Activated CD4-positive, alpha-beta T cell treated with anti-CD3 and anti-CD28 coated beads, Interleukin-2, amount 10 ng/mL, durations not matched to agents 7 days and 5 days (primary cell): ENCODE results near the gene ANKRD31. TPM values are rescaled to one million over a fixed set of nuclear protein-coding genes. Genes with fewer than 3 reads are reported as not detected.

Experiments used
- CTCF ChIA-PET: fragments of 350-600 bp; sonication (Branson Sonifier 250); formaldehyde crosslinking; loops from one replicate; lab custom pipeline; 2021; ENCODE audit warnings: antibody characterized with exemption; lab: Charles Lee
- POLR2A ChIA-PET: fragments of 350-600 bp; sonication (Branson Sonifier 250); formaldehyde crosslinking; loops from one replicate; lab custom pipeline; 2021; ENCODE audit warnings: antibody characterized with exemption; lab: Charles Lee
- DNase-seq: peaks from one replicate; pipeline ENCODE4 v3.0.0-alpha.2; 2020
- H3K27ac Mint-ChIP-seq: one replicate; pipeline ENCODE4 v1.8.0; 2021; ENCODE audit warnings: mild to moderate bottlenecking, moderate library complexity, mixed read lengths
- H3K27me3 Mint-ChIP-seq: one replicate; pipeline ENCODE4 v1.8.0; 2021; ENCODE audit warnings: mixed read lengths
- H3K36me3 Mint-ChIP-seq: one replicate; pipeline ENCODE4 v1.8.0; 2021; ENCODE audit warnings: low read depth, mixed read lengths
- H3K4me1 Mint-ChIP-seq: one replicate; pipeline ENCODE4 v1.8.0; 2021; ENCODE audit warnings: mixed read lengths
- H3K4me3 Mint-ChIP-seq: one replicate; pipeline ENCODE4 v1.8.0; 2021; ENCODE audit warnings: mild to moderate bottlenecking, moderate library complexity, mixed read lengths
- H3K9me3 Mint-ChIP-seq: one replicate; pipeline ENCODE4 v1.8.0; 2021; ENCODE audit warnings: mixed read lengths
- total RNA-seq, 2 experiments: library from RNA; stranded (reverse); gene quantifications; one replicate each; pipeline ENCODE4 v1.2.3, GENCODE V29; 2021

ANKRD31 gene
- total RNA-seq, 2 experiments from 2014 or later, result 0.17 TPM

DNA sequence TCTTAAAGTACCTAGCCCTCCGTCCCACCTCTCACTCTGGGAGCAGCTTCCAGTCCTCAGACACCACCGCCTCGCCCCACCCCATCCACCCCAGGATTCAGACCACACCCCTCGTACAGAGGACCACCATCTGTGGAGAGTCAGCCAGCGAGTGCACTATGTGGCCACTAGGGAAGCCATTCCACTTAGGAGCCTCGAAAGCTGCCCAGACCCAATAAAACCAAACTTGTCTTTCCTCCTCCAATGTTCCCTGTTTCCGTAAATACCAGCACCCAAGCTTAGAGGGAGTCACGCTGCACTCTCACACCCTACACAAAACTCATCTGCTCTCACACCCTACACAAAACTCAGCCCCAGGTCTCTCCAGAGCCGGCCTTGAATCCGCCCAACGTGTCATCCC, 186.3 kb downstream of the ANKRD31 start:
- ChIA-PET CTCF (interaction anchor here (0.6 to 1.2 kb wide), 9 partner anchors 7 to 361 kb away, joined by 3 to 6 read pairs (median 4); no protein-coding TSS in a partner anchor), POLR2A (no interaction called here)
- Mint-ChIP-seq H3K9me3 (peaks cover 1% of the 10 kb centered on the region), H3K27me3 (peaks cover 8% of the 10 kb centered on the region), H3K4me3 (peak overlapping the region; percentile 2), H3K27ac (peak overlapping the region; percentile 92), H3K4me1 (peaks cover 71% of the 10 kb centered on the region), H3K36me3 (peaks cover 8% of the 10 kb centered on the region)
- DNase-seq, result no peak

DNA sequence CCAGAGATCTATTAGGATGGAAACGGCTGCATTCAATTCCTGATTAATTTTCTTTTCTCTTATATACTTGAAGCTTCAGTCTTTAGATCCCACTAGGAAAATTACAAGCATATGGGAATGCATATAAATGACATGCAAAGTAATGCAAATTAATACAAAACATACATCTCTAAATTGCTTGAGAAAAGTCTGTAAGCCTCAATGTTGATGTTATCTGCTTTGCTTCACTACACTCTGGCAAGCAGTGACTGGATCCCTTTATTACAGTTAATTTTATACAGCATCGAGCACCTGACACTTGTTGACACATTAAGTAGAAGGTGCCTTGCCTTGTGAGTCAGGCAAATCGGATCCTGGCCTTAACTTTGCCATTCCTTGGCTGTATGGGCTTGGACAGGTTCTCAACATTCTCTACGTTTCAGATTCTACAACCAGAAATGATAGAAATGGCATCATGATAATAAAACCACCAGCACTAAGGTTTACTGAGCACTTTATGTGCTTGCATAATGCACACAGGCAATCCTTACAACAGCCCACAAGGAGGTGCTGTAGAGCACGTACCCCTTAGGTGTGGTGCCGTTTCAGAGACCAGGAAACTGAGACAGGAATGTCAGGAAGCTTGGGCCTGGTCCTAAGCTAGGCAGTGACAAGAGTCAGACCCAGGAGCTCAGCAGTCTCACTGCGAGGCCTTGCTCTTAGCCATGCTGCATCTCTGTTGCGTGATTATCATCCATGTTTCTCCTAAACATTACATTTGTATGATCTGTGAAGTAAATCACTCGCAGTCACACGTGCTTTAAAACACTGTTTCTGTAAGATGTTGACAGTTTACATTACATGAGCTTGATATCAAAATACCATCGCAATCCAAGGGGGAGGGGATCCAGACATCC, 187.0 kb downstream of the ANKRD31 start:
- Mint-ChIP-seq H3K36me3 (peaks cover 13% of the 10 kb centered on the region), H3K4me1 (peaks cover 74% of the 10 kb centered on the region), H3K9me3 (peaks cover 4% of the 10 kb centered on the region), H3K27me3 (peaks cover 3% of the 10 kb centered on the region), H3K27ac (peak overlapping the region; percentile 61), H3K4me3 (no peak overlapping the region)
- CTCF ChIA-PET, result interaction anchor here (0.6 to 1.2 kb wide), 10 partner anchors 8 to 362 kb away, joined by 3 to 6 read pairs (median 4); no protein-coding TSS in a partner anchor
- POLR2A ChIA-PET, result no interaction called here
- peak; percentile 74 for DNase-seq

DNA sequence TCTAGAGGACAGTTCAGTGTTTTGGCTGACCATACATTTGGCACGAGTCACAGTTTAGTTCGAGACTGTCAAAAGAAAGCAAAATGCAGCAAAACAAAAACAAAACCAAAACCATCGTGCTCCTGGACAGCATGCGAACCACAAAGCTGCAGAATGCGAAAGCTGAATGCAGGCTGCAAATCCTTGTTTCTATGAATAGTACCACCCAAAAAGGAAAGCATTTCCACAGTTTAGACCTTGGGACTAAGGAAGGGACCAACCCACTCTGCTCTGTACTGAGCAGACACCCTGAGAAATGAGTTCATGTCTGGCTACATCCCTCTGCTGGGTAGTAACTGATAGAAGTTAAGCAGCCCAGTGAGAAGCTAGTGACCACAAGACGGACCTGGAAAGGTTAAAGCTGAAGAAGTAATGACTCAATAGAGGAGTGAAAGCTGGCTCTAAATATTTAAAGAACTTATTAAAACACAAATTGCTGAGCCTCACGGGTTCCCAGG, 188.2 kb downstream of the ANKRD31 start:
- ChIA-PET POLR2A (interaction anchor here (0.5 to 0.6 kb wide), 3 partner anchors 9 to 1101 kb away, joined by 3 to 8 read pairs (median 4); no protein-coding TSS in a partner anchor), CTCF (interaction anchor here (0.7 to 1.5 kb wide), 3 partner anchors 12 to 190 kb away, joined by 3 read pairs; no protein-coding TSS in a partner anchor)
- DNase-seq, result peak; percentile 24
- Mint-ChIP-seq H3K4me1 (peaks cover 70% of the 10 kb centered on the region), H3K27me3 (peaks cover under 1% of the 10 kb centered on the region), H3K36me3 (peaks cover 23% of the 10 kb centered on the region), H3K9me3 (peaks cover 10% of the 10 kb centered on the region), H3K27ac (peak overlapping the region; percentile 27), H3K4me3 (peak overlapping the region; percentile 40)

DNA sequence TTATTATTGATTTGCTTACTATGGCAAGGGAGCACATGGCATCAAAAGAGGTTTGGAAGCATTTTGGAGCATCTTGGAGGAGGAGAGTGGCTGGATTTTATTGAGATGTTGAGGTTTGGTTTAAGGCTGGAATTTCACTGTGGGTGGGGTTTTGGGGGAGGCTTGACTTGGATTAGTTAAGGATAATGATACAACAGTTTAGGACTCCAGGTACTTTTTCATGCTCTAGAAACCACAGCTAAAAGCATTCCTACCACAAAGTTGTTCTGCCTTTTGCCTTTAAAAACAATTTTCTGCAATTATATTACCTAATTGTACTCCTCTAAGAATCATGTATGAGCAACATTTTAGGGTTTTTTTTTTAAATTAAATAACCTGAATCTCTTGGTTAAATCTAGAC, 189.3 kb downstream of the ANKRD31 start:
- peaks cover 27% of the 10 kb centered on the region for H3K36me3 Mint-ChIP-seq
- peaks cover 13% of the 10 kb centered on the region for H3K9me3 Mint-ChIP-seq
- H3K27me3 Mint-ChIP-seq, result peaks cover 2% of the 10 kb centered on the region
- CTCF ChIA-PET, result interaction anchor here (0.6 to 1.0 kb wide), 2 partner anchors 9 to 14 kb away, joined by 3 read pairs; no protein-coding TSS in a partner anchor
- H3K4me1 Mint-ChIP-seq, result peaks cover 70% of the 10 kb centered on the region
- POLR2A ChIA-PET, result no interaction called here
- H3K27ac Mint-ChIP-seq, result no peak overlapping the region
- DNase-seq, result no peak
- no peak overlapping the region for H3K4me3 Mint-ChIP-seq

DNA sequence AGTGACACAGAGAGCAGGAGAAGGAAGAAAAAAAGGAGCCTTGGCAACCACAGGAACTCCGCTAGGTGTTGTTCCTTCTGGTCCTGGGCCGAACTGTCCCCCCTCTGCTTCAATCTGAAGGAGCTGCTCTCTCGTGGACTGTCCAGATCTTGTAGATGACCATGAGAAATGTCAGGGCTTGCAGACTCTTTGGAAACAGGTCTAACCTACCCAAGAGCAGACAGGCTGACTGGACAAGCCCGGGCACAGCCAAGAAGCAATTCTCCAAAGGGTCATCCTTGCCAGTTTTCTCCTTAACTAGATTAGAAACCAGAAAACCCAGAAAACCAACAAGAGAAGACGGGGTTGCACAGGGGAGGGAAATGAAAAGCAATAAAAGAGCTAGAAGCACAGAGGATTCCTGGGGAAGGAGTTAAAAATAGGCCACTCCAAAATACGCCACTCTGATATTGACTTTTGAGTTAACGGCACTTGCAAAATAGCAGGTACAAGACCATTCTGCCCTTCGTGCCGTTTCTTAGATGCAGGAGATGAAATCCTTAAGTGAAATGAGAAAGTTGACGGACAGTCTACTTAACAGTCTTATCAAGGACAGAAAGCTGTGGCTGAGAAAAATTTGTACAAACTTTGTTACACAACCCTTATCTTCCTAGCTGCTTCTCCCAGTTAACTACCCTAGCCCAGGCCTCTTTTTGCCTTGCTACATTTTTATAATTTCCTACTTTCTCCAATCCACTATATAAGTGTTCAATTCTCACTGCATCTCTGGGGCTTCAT, 190.1 kb downstream of the ANKRD31 start:
- ChIA-PET POLR2A (no interaction called here), CTCF (interaction anchor here (1.0 to 1.5 kb wide), 2 partner anchors 11 to 14 kb away, joined by 3 to 5 read pairs; no protein-coding TSS in a partner anchor)
- H3K27me3 Mint-ChIP-seq, result peaks cover 2% of the 10 kb centered on the region
- no peak overlapping the region for H3K27ac Mint-ChIP-seq
- no peak overlapping the region for H3K4me3 Mint-ChIP-seq
- peaks cover 63% of the 10 kb centered on the region for H3K4me1 Mint-ChIP-seq
- H3K36me3 Mint-ChIP-seq, result peaks cover 30% of the 10 kb centered on the region
- H3K9me3 Mint-ChIP-seq, result peaks cover 13% of the 10 kb centered on the region
- DNase-seq, result no peak

DNA sequence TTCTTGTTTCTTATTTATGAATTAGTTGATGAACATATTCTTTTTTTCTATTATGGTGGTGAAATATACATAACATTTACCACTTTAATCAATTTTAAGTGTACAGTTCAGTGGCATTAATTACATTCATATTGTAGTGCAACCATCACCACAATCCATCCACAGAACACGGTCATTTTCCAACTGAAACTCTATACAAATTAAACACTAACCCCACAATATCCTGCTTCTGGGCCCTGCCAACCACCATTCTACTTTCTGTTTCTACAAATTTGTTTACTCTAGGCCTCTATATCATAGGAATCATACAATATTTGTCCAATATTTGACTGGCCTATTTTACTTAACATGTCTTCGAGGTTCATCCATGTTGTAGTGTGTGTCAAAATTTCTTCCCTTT, 191.6 kb downstream of the ANKRD31 start:
- Mint-ChIP-seq H3K4me1 (peaks cover 48% of the 10 kb centered on the region), H3K27me3 (peaks cover 2% of the 10 kb centered on the region), H3K9me3 (peaks cover 13% of the 10 kb centered on the region), H3K4me3 (no peak overlapping the region), H3K36me3 (peaks cover 31% of the 10 kb centered on the region), H3K27ac (no peak overlapping the region)
- CTCF ChIA-PET, result no interaction called here
- POLR2A ChIA-PET, result no interaction called here
- no peak for DNase-seq

DNA sequence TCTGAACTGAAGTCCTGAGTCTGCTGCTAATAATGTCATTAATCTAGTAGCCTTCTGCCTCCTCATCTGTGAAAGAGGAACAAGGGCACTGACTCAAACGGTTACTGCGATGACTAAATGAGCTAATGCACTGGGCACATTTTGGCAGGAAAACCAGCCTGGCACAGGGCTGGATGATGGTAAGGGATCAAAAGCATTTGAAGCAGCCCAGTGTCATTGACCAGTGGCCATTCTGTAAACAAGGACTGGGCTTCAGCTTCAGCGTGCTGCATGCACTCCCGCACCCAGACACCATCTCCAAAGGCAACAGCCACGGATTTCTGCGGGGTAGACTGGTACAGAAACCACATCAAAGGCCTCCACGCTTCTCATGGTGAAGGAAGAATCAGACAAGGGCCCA, 192.3 kb downstream of the ANKRD31 start:
- Mint-ChIP-seq H3K27ac (peak overlapping the region; percentile 33), H3K4me1 (peaks cover 41% of the 10 kb centered on the region), H3K27me3 (peaks cover 2% of the 10 kb centered on the region), H3K4me3 (no peak overlapping the region), H3K36me3 (peaks cover 31% of the 10 kb centered on the region), H3K9me3 (peaks cover 15% of the 10 kb centered on the region)
- CTCF ChIA-PET, result no interaction called here
- POLR2A ChIA-PET, result no interaction called here
- no peak for DNase-seq

DNA sequence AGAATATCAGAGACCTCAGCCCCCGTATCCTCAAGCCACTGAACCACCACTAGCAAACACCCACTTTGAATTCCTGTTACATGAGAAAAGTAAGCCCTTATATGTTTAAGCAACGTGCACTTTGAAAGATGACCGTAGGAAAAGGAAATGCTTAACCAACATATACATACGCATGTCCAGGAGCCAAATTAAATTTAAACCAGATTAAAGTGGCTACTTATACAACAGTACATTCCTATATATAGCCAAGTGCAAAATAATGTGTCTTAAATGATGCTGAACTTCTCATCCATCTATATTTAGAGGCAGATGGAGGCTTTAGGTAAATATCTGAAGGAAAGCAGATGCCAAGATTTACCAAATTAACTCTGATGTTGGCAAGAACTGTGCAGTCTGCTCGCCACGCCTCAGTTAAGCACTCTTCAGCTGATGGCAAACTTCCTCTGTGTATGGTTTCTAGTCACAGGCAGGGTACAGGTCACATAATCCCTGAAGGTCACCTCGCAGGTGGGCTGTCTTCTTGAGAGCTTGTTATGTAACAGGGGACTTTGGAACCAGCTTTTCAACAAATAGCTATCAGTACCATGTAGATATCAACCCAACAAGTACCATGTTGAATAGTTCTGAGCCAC, 192.9 kb downstream of the ANKRD31 start:
- H3K9me3 Mint-ChIP-seq, result peaks cover 15% of the 10 kb centered on the region
- DNase-seq, result no peak
- peaks cover 2% of the 10 kb centered on the region for H3K27me3 Mint-ChIP-seq
- no peak overlapping the region for H3K27ac Mint-ChIP-seq
- H3K36me3 Mint-ChIP-seq, result peaks cover 31% of the 10 kb centered on the region
- CTCF ChIA-PET, result no interaction called here
- no peak overlapping the region for H3K4me3 Mint-ChIP-seq
- POLR2A ChIA-PET, result no interaction called here
- peaks cover 34% of the 10 kb centered on the region for H3K4me1 Mint-ChIP-seq

DNA sequence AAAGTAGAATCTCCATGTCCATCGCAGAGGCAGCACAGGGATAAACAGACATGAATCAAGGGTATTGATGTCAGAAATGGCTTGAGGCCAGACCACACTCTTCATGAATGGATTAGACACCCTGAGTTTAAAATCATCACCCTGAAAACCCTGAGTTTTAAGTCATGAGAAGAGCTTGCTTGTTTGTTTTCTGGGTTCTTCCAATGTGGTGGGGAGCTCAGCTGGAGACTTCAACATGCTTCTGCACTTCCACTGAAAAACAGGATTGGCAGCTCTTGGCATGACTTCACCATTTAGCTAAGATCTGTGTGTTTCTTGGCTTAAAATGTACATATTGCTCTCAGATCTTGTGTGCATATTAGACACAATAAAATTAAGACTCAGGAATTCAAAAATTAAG, 194.2 kb downstream of the ANKRD31 start:
- peaks cover 2% of the 10 kb centered on the region for H3K27me3 Mint-ChIP-seq
- H3K27ac Mint-ChIP-seq, result no peak overlapping the region
- no peak overlapping the region for H3K4me3 Mint-ChIP-seq
- no peak for DNase-seq
- ChIA-PET POLR2A (no interaction called here), CTCF (interaction anchor here (1.5 to 2.2 kb wide), 3 partner anchors 10 to 1684 kb away, joined by 3 to 9 read pairs (median 4); partner anchors contain the start of gene GCNT4)
- H3K4me1 Mint-ChIP-seq, result peaks cover 22% of the 10 kb centered on the region
- H3K9me3 Mint-ChIP-seq, result peaks cover 15% of the 10 kb centered on the region
- H3K36me3 Mint-ChIP-seq, result peaks cover 31% of the 10 kb centered on the region

DNA sequence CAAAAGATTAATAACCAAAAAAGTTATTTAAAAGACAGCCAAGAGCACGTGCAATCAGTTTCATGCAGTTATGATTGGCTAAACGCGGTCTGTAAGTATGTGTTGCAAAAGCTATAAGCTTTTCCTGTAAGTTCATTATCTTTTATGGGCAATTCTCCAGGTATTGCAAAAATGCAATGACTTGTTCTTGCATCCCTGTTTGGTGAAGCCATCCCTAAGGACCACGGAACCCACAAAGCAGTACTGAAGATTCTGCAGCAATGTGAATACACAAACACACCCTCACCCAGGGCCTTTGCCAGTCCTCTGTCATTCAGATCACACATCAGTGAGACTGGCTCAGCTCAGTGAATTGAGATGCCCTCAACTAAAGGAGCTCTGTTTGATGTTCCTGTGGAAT, 195.7 kb downstream of the ANKRD31 start:
- peaks cover 32% of the 10 kb centered on the region for H3K36me3 Mint-ChIP-seq
- no peak for DNase-seq
- ChIA-PET POLR2A (no interaction called here), CTCF (interaction anchor here (1.4 to 2.2 kb wide), 2 partner anchors 9 to 11 kb away, joined by 3 to 9 read pairs; partner anchors contain the start of gene GCNT4)
- H3K27ac Mint-ChIP-seq, result no peak overlapping the region
- H3K4me1 Mint-ChIP-seq, result peaks cover 29% of the 10 kb centered on the region
- H3K4me3 Mint-ChIP-seq, result no peak overlapping the region
- H3K27me3 Mint-ChIP-seq, result peaks cover 2% of the 10 kb centered on the region
- peaks cover 15% of the 10 kb centered on the region for H3K9me3 Mint-ChIP-seq

DNA sequence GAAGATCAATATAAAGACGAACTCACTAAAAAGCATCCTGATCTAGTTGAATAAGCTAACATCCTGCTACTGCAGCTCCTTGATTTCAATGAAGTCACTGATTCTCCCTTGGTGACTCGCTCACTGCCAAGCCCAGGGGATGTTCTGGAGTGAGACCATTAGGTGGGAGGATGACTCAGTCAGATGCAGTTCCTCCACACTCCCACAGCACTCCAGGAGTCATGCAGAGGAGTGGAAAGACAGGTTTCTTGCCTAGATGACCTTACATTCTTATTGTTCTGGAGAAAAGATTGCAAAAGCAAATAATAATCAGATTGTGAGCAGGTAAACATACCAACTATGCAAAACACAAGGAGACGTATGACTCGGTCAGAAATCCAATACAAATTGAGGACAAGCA, 199.6 kb downstream of the ANKRD31 start:
- DNase-seq, result no peak
- CTCF ChIA-PET, result interaction anchor here (0.6 to 0.8 kb wide), 3 partner anchors 32 to 1157 kb away, joined by 3 to 4 read pairs (median 3); no protein-coding TSS in a partner anchor
- Mint-ChIP-seq H3K27me3 (no peaks in the 10 kb centered on the region), H3K4me3 (no peak overlapping the region), H3K4me1 (peaks cover 34% of the 10 kb centered on the region), H3K27ac (peak overlapping the region; percentile 26), H3K36me3 (peaks cover 17% of the 10 kb centered on the region), H3K9me3 (peaks cover 2% of the 10 kb centered on the region)
- POLR2A ChIA-PET, result no interaction called here
